HG03025 (cell line): ENCODE measurements around the gene BBC3.

Source experiments
- ATAC-seq: cut with Tn5 transposase; IDR thresholded peaks from one replicate; pipeline ENCODE4 v1.9.1; 2021; ENCODE audit warnings: mild to moderate bottlenecking, moderate library complexity; ENCODE audit not compliant: unreplicated experiment, low FRiP score

Gene BBC3

DNA sequence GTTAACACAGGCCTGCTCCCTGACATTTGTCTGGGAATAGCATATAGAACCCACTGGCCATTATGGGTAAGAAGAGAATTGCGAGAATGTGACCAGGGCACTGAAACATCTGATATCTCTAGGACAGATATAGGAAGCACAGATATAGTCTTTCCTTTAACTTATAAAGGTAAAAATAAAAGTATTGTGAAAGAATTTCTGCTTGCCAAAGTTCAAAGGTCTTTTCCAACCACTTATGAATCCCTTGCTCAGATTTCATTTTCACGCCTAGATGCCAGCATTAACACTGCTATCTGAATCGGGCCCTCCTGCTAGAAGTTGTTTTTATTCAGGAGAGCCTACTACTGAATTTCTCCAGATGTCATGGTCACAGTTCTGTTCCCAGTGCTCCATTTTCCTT is 27.7 kb downstream of the BBC3 start:
- ATAC-seq: no peak

DNA sequence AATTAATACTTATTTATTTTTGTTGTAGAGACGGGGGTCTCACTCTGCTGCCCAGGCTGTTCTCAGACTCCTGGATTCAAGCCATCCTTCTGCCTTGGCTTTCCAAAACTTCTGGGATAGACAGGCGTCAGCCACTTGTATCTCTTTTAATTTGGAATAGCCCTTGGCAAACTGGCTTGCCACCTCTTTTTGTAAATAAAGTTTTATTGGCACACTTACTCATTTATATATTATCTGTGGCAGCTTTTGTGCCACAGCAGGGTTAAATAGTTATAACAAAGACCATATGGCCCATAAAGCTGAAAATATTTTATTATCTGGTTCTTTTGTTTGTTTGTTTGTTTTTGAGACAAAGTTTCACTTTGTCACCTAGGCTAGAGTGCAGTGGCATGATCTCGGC is 30.5 kb downstream of the BBC3 start:
- ATAC-seq: no peak

DNA sequence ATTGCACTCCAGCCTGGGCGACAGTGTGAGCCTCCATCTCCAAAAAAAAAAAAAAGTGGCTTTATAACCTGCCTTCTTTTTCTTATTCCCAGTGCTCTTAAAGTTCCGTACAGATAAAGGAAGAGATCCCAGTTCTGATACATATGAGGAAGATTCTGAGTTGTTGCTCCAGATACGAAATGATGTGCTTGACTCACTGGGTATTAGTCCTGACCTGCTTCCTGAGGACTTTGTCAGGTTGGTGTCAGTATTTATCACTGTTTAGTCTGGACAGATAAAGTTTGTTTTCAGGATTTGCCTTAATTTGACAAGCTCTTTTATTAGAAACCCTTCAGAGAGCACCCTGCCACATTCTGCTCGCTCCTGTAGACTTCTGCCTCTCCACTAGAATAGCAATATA is 33.9 kb downstream of the BBC3 start:
- ATAC-seq: no peak

DNA sequence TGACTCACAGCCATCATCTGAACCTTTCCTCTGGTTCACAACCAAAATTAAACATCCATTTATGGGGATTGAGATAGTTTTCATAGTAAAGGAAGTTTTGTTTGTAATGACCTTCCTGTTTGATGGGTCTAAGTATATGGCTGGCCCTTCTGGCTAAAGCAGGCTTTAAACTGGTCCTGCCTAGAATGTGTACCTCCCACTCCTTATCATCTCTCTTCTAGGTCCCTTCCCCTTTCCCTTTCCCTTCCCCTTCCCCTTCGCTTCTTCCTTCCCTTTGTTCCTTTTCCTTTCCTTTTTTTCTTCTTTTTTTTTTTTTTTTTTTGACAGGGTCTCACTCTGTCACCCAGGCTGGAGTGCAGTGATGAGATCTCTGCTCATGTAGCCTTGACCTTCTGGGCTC is 35.6 kb downstream of the BBC3 start:
- ATAC-seq: no peak

DNA sequence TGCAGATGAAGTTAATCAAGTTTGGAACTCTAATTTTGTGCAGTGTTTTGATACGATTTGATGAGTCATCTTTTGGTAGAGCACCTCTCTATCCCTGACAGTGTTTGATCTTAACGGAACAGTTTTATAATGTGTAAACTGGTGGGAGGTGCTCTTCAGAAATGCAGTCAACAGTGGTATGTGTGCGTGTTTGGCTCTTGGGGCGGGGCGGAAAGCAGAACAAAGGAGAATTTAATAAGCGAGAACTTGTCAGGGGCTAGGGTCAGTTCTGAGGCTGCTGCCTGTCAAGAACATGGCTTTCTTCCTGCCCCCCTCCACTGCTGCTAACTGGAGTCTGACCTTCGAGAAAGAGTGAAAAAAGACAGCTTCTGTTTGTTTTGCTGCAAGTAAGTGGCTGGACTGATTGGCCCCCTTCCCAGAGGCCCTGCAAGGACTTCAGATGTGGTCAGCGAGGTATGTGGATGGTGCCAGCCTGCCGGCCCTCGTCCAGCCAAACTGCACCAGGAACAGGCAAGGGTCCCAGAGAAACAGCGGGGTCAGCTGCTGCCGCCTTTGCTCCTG is 40.8 kb downstream of the BBC3 start:
- no peak for ATAC-seq

DNA sequence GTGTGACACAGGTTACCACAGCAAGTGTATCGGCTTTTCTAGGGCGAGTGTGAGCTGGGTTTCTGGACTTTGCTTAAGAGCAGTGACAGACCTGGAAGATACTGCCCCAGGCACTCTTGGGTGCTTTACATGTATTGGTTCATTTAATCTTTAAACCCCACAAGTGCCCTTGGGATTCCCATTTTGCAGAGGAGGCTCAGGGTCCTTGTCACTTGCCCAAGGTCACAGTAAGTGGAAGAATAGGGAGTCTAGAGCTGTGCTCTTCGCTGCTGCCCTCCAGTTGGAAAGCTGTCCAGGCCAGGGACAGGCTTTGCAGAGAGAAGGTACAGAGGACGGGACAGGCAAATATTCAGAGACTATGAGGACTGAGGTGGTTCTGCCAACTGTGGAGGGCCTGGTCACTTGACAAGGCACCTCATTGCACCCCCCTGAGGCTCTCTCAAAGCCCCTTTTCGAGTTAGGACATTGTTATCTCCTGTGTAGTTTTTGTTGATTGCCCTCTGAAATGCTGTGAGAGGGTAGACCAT is 42.4 kb downstream of the BBC3 start:
- no peak for ATAC-seq

DNA sequence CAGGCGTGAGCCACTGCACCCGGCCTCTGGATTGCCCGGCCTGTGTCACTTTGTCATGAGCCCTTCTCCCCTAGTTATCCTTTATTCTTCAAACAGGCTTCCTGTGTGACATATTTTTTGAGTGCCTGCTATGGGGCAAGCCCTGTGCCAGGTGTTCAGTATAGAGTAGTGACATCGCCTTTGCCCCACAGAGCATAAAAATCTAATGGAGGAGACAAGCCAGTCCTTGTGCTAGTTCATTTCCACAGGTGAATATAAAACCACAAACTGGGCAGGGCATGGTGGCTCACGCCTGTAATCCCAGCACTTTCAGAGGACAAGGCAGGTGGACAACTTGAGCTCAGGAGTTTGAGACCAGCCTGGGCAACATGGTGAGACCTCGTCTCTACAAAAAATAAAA is 43.2 kb downstream of the BBC3 start:
- no peak for ATAC-seq

DNA sequence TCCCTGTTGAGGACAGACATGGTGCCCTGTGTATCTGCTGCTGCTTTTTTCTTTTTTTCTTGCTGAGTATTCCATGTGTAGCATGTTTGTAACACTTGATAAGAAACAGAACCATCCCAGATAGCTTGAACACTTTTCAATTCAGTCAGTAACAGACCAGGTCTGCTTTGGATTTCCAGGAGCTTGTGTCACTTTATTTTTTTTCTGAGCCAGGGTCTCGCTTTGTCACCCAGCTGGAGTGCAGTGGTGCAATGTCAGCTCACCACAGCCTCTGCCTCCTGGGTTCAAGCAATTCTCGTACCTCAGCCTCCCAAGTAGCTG is 43.7 kb downstream of the BBC3 start:
- no peak for ATAC-seq

DNA sequence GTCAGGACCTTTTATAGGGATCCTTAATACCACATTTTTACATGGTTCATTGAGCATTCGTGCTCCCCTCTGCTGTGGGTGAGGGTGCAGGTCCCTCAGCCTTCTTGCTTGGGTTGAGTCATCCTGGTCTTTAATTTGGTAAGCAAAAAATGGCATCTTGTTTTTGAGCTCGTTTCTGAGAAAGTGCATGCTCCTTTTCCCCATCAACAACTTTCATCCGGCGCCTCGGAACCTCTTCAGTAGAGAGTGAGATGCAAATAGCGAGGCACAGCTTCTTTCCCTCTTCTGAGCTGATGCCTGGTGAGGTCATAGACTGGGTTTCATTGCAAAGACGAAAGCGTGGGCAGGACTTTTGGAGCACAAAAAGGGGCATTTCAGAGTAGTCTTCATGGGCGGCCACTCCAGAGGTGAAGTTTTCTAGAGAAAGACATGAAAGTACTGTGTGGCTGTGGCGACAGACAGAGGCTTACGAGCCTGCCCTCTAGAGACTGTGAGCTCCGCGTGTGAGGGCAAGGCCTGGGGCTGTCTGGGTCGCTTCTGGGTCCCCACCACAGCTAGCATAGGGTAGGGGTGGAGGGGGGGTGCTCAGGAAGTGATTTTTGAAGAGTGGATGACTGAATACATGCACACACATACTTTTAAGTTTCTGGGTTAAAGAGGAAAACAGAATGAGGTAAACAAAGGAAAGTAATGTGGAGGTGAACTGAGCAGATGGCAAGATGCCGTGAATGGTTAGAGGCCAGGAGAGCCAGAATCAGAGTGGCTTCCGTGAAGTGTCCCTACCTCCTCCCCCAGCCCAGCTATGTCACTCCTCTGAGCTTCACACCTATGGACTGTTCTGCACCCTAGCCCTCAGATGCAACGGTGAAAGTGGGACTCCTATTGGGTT is 44.3 kb downstream of the BBC3 start:
- peak; percentile 86 for ATAC-seq

DNA sequence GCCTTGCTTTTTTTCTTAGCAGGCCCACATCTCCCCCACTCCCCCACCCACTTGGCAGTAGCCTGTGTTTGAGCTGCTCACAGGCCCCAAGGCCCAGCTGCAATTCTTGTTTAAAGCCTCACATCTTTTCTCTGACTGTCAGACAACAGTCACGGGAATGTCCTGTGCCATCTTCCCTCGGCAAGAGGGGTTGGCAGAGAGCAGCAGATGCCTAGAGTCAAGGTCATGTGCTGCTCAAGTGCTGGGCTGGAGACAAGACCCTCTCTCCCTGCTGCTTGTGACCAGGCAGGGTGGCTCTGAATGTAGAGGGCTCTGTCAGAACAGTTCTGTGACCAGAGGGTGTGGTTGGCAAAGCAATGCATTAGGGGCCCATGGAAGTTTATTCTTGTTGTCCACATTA is 47.4 kb downstream of the BBC3 start:
- ATAC-seq: no peak

DNA sequence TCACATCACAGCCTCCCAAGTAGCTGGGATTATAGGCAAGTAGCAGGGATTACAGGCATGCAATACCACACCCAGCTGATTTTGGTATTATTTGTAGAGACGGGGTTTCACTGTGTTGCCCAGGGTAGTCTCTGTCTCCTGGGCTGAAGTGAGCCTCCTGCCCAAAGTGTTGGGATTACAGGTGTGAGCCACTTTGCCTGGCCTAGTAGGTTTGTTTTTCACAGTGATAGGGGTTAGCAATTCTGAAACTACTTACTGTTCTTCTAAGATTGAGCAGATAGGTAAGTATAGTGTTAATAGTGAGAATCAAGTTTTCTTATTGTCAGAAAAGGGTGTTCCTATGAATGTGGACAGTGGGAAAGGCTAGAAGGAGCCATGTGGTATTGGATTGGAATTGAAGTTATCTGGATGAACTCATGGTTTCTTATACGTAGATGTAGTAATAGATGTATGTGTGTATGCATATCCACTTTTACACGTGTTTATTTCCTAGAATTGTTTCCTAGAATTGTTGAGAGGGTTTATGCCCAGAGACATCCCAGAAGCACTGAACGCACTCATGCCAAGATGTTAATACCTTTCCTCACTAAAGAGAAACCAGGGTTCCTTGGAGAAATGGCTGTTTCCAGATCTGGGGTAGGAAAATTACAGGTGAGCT is 51.2 kb downstream of the BBC3 start:
- no peak for ATAC-seq

DNA sequence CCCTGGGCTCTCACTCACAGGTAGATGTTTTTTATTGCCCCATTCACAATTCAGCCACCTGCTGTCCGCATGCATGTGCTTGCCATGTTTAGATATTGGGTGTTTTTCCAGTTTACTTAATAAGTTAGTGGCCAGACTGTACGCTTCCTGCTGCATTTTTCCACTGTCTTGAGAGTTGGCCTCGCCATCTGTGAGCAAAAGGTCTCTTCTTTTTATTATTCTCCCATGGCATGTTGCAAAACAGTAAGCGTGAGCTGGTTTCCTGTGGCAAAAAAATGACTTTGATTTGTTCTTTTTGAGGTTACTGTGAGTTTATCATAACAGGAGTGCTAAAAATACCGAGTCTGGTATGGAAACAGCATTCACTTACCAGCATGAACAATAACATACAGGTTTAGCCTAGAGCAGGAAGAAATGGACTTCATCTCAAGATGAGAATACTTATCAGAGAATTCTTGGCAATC is 54.3 kb downstream of the BBC3 start:
- no peak for ATAC-seq

DNA sequence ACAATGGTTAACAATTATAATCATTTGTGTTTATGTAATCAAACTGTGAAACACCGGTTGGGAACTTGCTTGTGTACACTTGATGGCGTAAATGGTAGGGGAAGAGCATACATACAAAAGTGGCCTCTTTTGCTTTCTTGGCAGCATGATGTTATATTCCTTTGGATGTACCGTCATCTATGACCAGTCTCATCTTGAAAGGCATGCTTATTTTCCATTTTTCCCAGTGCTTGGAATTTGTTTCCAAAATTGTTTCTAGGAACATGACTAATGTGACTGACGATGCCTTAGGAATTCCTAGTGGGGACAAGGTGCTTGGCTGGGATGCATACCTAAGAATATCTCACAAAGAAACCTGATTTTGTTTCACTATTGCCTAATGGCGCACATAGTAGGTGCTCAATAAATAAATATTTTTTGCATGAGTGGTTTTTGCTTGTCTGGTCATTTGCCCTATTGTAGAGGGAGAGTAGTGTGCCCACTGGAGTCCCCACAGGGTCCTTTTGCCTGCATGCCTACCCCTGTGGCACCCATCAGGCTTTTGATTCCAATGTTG is 54.9 kb downstream of the BBC3 start:
- no peak for ATAC-seq

DNA sequence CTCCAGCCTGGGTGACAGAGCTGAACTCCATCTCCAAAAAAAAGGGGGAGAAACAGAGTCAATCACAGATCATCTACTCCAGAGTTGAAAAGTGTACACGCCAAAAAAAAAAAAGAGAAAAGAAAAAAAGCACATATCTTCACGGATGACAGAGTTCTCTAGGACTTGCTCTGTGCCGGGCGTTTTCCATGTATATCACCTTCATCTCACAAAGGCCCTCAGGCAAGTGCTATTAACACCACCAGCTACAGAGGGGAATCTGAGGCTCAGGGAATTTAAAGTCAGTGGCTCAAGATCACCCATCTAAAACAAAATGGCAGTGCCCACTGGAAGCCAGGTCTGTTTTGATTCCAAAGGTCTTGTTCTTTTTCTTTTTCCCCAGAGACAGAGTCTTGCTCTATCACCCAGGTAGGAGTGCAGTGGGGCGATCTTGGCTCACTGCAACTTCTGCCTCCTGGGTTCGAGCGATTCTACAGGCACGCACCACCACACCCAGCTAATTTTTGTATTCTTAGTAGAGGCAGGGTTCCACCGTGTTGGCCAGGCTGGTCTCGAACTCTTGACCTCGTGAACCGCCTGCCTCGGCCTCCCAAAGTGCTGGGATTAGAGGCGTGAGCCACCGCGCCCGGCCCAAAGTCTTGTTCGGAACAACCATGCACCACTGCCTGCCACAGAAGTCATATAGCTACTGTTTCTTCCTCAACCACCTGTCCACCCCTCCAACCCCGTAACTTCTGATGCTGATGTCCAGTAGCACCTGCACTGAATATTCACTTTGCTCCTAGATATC is 58.1 kb downstream of the BBC3 start:
- no peak for ATAC-seq
